HEK293 (cell line): ENCODE measurements around the gene LGALS3BP.

ENCODE experiments used
- CTCF ChIA-PET: fragments of 350-600 bp; formaldehyde crosslinking; extraction: SDS; loops from one replicate; lab custom pipeline; 2021; ENCODE audit warnings: antibody characterized with exemption; lab: Yijun Ruan, JAX
- POLR2A ChIA-PET: fragments of 300-600 bp; formaldehyde crosslinking; extraction: SDS; loops from one replicate; lab custom pipeline; 2020; ENCODE audit warnings: antibody characterized with exemption, inconsistent platforms; lab: Yijun Ruan, JAX
- H3K27ac ChIP-seq: fragments of 200-500 bp; sonication (Bioruptor generic); 2 replicates; pipeline ENCODE4 v1.5.1; 2014; ENCODE audit warnings: low read depth, low read length, control low read depth, inconsistent platforms; ENCODE audit errors: extremely low read depth
- H3K36me3 ChIP-seq, 2 experiments: fragments of 200-500 bp in 1 of 2; sonication (Bioruptor generic) in 1 of 2; 1 replicate in 1 of 2; 2 replicates in 1 of 2; pipeline ENCODE4 v1.5.1; 2014 to 2017; ENCODE audit warnings: inconsistent platforms in 2 of 2, low read length in 2 of 2; ENCODE audit not compliant: control insufficient read depth in 2 of 2, insufficient read depth in 1 of 2
- H3K4me1 ChIP-seq: fragments of 200-500 bp; sonication (Bioruptor generic); 2 replicates; pipeline ENCODE4 v1.5.1; 2014; ENCODE audit warnings: mild to moderate bottlenecking, low read length, inconsistent platforms; ENCODE audit not compliant: control insufficient read depth, insufficient read depth
- H3K4me3 ChIP-seq: 2 replicates; pipeline ENCODE4 v1.5.1; 2011; ENCODE audit warnings: low read depth, mild to moderate bottlenecking, control low read depth, low read length, moderate library complexity
- H3K9me3 ChIP-seq: fragments of 200-500 bp; sonication (Bioruptor generic); 2 replicates; pipeline ENCODE4 v1.5.1; 2014; ENCODE audit warnings: low read depth, low read length, inconsistent platforms; ENCODE audit not compliant: control insufficient read depth, insufficient read depth
- GLIS2 ChIP-seq: fragments of 450-650 bp; formaldehyde crosslinking; IDR thresholded peaks from 2 replicates; pipeline ENCODE4 v1.5.1; 2016; ENCODE audit warnings: missing biosample characterization, missing genetic modification characterization
- IKZF3 ChIP-seq: fragments of 450-650 bp; IDR thresholded peaks from 2 replicates; pipeline ENCODE4 v1.5.0; 2018; ENCODE audit warnings: missing biosample characterization, mild to moderate bottlenecking, missing genetic modification characterization, moderate library complexity
- KLF1 ChIP-seq: fragments of 450-650 bp; formaldehyde crosslinking; IDR thresholded peaks from 2 replicates; pipeline ENCODE4 v1.5.1; 2016; ENCODE audit warnings: missing biosample characterization, missing genetic modification characterization
- KLF8 ChIP-seq: fragments of 450-650 bp; formaldehyde crosslinking; IDR thresholded peaks from 2 replicates; pipeline ENCODE4 v1.5.1; 2016; ENCODE audit warnings: missing biosample characterization, missing genetic modification characterization
- MZF1 ChIP-seq: fragments of 450-650 bp; formaldehyde crosslinking; IDR thresholded peaks from 2 replicates; pipeline ENCODE4 v1.5.1; 2017; ENCODE audit warnings: missing biosample characterization, missing genetic modification characterization, borderline replicate concordance
- SCRT2 ChIP-seq: fragments of 450-650 bp; formaldehyde crosslinking; IDR thresholded peaks from 2 replicates; pipeline ENCODE4 v1.5.1; 2016; ENCODE audit warnings: missing biosample characterization, missing genetic modification characterization
- WT1 ChIP-seq: fragments of 450-650 bp; formaldehyde crosslinking; IDR thresholded peaks from 2 replicates; pipeline ENCODE4 v1.5.1; 2016; ENCODE audit warnings: missing biosample characterization, missing genetic modification characterization
- ZBTB48 ChIP-seq: fragments of 450-650 bp; formaldehyde crosslinking; IDR thresholded peaks from 2 replicates; pipeline ENCODE4 v1.5.1; 2016; ENCODE audit warnings: missing biosample characterization, missing genetic modification characterization
- ZEB2 ChIP-seq: fragments of 450-650 bp; formaldehyde crosslinking; IDR thresholded peaks from 2 replicates; pipeline ENCODE4 v1.5.1; 2016; ENCODE audit warnings: missing biosample characterization, missing genetic modification characterization
- ZFHX2 ChIP-seq: fragments of 450-650 bp; formaldehyde crosslinking; conservative IDR thresholded peaks from 2 replicates; pipeline ENCODE4 v1.5.1; 2016; ENCODE audit warnings: missing biosample characterization, missing genetic modification characterization
- ZNF239 ChIP-seq: fragments of 450-650 bp; formaldehyde crosslinking; IDR thresholded peaks from 2 replicates; pipeline ENCODE4 v1.5.1; 2016; ENCODE audit warnings: missing biosample characterization, missing genetic modification characterization
- ZNF24 ChIP-seq: fragments of 450-650 bp; formaldehyde crosslinking; IDR thresholded peaks from 2 replicates; pipeline ENCODE4 v1.5.1; 2016; ENCODE audit warnings: missing biosample characterization, missing genetic modification characterization
- ZNF302 ChIP-seq: fragments of 450-650 bp; formaldehyde crosslinking; IDR thresholded peaks from 2 replicates; pipeline ENCODE4 v1.5.1; 2016; ENCODE audit warnings: missing biosample characterization, missing genetic modification characterization, low read depth
- ZNF335 ChIP-seq: fragments of 450-650 bp; formaldehyde crosslinking; conservative IDR thresholded peaks from 2 replicates; pipeline ENCODE4 v1.5.1; 2016; ENCODE audit warnings: missing biosample characterization, missing genetic modification characterization
- ZNF391 ChIP-seq: fragments of 450-650 bp; formaldehyde crosslinking; IDR thresholded peaks from 2 replicates; pipeline ENCODE4 v1.5.1; 2016; ENCODE audit warnings: low read depth, missing biosample characterization, missing genetic modification characterization, borderline replicate concordance
- ZNF433 ChIP-seq: fragments of 450-650 bp; formaldehyde crosslinking; IDR thresholded peaks from 2 replicates; pipeline ENCODE4 v1.5.1; 2016; ENCODE audit warnings: missing biosample characterization, missing genetic modification characterization, low read depth
- ZNF48 ChIP-seq: fragments of 450-650 bp; formaldehyde crosslinking; IDR thresholded peaks from 2 replicates; pipeline ENCODE4 v1.5.1; 2016; ENCODE audit warnings: missing biosample characterization, missing genetic modification characterization
- ZNF600 ChIP-seq: fragments of 450-650 bp; formaldehyde crosslinking; IDR thresholded peaks from 2 replicates; pipeline ENCODE4 v1.5.1; 2016; ENCODE audit warnings: missing biosample characterization, missing genetic modification characterization
- ZNF629 ChIP-seq: fragments of 450-650 bp; formaldehyde crosslinking; IDR thresholded peaks from 2 replicates; pipeline ENCODE4 v1.5.1; 2017; ENCODE audit warnings: missing biosample characterization, missing genetic modification characterization
- TF ChIP-seq, protein P1 (sequence below): fragments of 450-650 bp; formaldehyde crosslinking; IDR thresholded peaks from 2 replicates; pipeline ENCODE4 v1.5.1; 2016; ENCODE audit warnings: missing biosample characterization, missing genetic modification characterization
- TF ChIP-seq, protein P2 (sequence below): fragments of 450-650 bp; formaldehyde crosslinking; IDR thresholded peaks from 2 replicates; pipeline ENCODE4 v1.5.1; 2016; ENCODE audit warnings: missing biosample characterization, missing genetic modification characterization
- TF ChIP-seq, protein P3 (sequence below): fragments of 450-650 bp; formaldehyde crosslinking; IDR thresholded peaks from 2 replicates; pipeline ENCODE4 v1.5.1; 2016; ENCODE audit warnings: missing biosample characterization, missing genetic modification characterization
- TF ChIP-seq, protein P4 (sequence below): fragments of 450-650 bp; formaldehyde crosslinking; IDR thresholded peaks from 2 replicates; pipeline ENCODE4 v1.5.1; 2016; ENCODE audit warnings: missing biosample characterization, missing genetic modification characterization
- TF ChIP-seq, protein P5 (sequence below): fragments of 450-650 bp; formaldehyde crosslinking; IDR thresholded peaks from 2 replicates; pipeline ENCODE4 v1.5.1; 2016; ENCODE audit warnings: missing biosample characterization, missing genetic modification characterization
- TF ChIP-seq, protein P6 (sequence below): fragments of 450-650 bp; formaldehyde crosslinking; IDR thresholded peaks from 2 replicates; pipeline ENCODE4; 2016; ENCODE audit warnings: missing biosample characterization, missing genetic modification characterization

Gene LGALS3BP

DNA sequence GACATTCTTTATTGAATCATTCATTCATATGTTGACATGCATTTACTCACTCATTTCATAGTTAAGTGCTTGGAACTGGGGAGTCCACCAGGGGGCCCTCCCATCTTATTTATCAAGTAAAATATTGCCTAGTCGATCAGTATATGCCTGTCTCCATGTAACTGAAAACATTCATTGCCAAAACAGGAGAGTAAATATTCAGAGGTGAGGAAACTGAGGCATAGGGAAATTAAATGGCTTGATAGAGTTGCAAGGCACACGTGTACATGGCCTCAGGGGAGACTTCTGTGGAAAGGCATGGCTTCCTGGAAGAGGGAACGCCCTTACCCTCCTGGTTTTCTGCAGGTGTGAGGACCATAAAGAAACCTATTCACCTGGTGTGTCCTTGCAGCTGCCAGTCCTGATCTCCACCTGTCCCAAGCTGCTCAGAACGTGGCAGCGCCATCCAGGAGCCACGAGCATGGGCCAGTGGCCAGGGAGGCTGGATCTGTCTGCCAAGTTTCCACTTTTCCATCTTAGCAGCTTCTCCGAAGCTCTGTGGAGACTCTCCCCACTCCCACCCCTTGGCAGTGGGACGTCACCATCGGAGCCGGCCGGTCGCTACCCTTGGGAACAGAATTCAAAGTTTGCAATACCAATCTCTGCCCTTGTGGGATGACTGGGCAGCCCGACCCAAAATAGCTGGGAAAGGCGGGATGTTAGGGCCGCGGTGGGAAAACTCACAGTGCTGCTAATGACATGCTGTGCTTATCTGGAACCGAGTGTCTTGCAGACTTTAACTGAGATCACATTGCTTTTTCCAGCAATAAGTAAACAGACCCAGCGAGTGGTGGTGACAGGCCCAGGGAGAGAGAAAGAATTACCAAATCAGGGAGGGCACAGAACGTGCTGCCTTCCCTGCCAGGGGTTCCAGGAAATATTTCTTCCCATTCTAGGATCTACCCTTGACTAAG, 40.2 kb upstream of the LGALS3BP start (continued):
- TF ChIP-seq ZNF391 (tag by site-specific recombination) (no peak), ZNF302 (tag by site-specific recombination) (no peak), ZNF629 (0 out of 2 replicates have a peak, but pooled peaks have one; percentile 32), KLF1 (tag by site-specific recombination) (peak; percentile 68), ZNF600 (peak; percentile 93), ZFHX2 (tag by site-specific recombination) (no peak), WT1 (tag by site-specific recombination) (peak; percentile 58), GLIS2 (tag by site-specific recombination) (no peak), ZNF433 (tag by site-specific recombination) (no peak), ZEB2 (tag by site-specific recombination) (peak; percentile 63), ZBTB48 (tag by site-specific recombination) (peak; percentile 78), ZNF24 (tag by site-specific recombination) (peak; percentile 90), IKZF3 (tag by site-specific recombination) (peak; percentile 76)
- TF ChIP-seq, protein P1, sequence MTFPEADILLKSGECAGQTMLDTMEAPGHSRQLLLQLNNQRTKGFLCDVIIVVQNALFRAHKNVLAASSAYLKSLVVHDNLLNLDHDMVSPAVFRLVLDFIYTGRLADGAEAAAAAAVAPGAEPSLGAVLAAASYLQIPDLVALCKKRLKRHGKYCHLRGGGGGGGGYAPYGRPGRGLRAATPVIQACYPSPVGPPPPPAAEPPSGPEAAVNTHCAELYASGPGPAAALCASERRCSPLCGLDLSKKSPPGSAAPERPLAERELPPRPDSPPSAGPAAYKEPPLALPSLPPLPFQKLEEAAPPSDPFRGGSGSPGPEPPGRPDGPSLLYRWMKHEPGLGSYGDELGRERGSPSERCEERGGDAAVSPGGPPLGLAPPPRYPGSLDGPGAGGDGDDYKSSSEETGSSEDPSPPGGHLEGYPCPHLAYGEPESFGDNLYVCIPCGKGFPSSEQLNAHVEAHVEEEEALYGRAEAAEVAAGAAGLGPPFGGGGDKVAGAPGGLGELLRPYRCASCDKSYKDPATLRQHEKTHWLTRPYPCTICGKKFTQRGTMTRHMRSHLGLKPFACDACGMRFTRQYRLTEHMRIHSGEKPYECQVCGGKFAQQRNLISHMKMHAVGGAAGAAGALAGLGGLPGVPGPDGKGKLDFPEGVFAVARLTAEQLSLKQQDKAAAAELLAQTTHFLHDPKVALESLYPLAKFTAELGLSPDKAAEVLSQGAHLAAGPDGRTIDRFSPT, result 0 out of 2 replicates have a peak, but pooled peaks have one; percentile 14
- TF ChIP-seq, protein P2, sequence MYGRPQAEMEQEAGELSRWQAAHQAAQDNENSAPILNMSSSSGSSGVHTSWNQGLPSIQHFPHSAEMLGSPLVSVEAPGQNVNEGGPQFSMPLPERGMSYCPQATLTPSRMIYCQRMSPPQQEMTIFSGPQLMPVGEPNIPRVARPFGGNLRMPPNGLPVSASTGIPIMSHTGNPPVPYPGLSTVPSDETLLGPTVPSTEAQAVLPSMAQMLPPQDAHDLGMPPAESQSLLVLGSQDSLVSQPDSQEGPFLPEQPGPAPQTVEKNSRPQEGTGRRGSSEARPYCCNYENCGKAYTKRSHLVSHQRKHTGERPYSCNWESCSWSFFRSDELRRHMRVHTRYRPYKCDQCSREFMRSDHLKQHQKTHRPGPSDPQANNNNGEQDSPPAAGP (tag by site-specific recombination), result peak; percentile 99
- TF ChIP-seq, protein P3, sequence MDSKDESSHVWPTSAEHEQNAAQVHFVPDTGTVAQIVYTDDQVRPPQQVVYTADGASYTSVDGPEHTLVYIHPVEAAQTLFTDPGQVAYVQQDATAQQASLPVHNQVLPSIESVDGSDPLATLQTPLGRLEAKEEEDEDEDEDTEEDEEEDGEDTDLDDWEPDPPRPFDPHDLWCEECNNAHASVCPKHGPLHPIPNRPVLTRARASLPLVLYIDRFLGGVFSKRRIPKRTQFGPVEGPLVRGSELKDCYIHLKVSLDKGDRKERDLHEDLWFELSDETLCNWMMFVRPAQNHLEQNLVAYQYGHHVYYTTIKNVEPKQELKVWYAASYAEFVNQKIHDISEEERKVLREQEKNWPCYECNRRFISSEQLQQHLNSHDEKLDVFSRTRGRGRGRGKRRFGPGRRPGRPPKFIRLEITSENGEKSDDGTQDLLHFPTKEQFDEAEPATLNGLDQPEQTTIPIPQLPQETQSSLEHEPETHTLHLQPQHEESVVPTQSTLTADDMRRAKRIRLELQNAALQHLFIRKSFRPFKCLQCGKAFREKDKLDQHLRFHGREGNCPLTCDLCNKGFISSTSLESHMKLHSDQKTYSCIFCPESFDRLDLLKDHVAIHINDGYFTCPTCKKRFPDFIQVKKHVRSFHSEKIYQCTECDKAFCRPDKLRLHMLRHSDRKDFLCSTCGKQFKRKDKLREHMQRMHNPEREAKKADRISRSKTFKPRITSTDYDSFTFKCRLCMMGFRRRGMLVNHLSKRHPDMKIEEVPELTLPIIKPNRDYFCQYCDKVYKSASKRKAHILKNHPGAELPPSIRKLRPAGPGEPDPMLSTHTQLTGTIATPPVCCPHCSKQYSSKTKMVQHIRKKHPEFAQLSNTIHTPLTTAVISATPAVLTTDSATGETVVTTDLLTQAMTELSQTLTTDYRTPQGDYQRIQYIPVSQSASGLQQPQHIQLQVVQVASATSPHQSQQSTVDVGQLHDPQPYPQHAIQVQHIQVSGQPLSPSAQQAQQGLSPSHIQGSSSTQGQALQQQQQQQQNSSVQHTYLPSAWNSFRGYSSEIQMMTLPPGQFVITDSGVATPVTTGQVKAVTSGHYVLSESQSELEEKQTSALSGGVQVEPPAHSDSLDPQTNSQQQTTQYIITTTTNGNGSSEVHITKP (tag by site-specific recombination), result peak; percentile 62; the same call in 1 of the 2 replicates
- TF ChIP-seq, protein P4, sequence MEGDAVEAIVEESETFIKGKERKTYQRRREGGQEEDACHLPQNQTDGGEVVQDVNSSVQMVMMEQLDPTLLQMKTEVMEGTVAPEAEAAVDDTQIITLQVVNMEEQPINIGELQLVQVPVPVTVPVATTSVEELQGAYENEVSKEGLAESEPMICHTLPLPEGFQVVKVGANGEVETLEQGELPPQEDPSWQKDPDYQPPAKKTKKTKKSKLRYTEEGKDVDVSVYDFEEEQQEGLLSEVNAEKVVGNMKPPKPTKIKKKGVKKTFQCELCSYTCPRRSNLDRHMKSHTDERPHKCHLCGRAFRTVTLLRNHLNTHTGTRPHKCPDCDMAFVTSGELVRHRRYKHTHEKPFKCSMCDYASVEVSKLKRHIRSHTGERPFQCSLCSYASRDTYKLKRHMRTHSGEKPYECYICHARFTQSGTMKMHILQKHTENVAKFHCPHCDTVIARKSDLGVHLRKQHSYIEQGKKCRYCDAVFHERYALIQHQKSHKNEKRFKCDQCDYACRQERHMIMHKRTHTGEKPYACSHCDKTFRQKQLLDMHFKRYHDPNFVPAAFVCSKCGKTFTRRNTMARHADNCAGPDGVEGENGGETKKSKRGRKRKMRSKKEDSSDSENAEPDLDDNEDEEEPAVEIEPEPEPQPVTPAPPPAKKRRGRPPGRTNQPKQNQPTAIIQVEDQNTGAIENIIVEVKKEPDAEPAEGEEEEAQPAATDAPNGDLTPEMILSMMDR (tag by site-specific recombination), result no peak

DNA sequence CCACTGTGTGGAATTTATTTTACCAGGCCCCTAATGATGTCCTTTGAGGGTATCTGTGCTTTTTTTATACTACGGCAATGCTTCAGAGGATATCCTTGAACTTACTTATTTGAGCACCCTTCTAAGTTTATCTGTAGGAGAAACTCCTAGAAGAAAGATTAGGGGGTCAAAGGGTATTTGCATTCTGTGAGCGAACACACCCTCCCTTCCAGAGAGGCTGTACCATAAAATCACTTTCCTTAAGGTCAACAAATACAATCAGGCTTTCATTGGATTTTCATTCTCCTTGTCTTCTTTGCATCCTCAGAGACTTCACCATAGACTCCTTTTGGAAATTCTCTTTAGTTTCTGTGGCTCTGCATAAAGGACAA, 39.5 kb upstream of the LGALS3BP start:
- ChIA-PET POLR2A (no interaction called here), CTCF (interaction anchor here (0.6 to 11.1 kb wide), 15 partner anchors 8 to 459 kb away, joined by 3 to 122 read pairs (median 3); no protein-coding TSS in a partner anchor)
- no peaks in the 10 kb centered on the region for H3K9me3 ChIP-seq
- H3K27ac ChIP-seq, result no peak overlapping the region
- no peaks in the 10 kb centered on the region for H3K36me3 ChIP-seq
- no peak overlapping the region for H3K4me3 ChIP-seq
- H3K4me1 ChIP-seq, result peaks cover 18% of the 10 kb centered on the region
- TF ChIP-seq ZNF48 (no peak), KLF8 (tag by site-specific recombination) (no peak), MZF1 (tag by site-specific recombination) (no peak), ZNF335 (no peak), ZNF239 (tag by site-specific recombination) (no peak), ZNF391 (tag by site-specific recombination) (no peak), SCRT2 (no peak)
- TF ChIP-seq, protein P5, sequence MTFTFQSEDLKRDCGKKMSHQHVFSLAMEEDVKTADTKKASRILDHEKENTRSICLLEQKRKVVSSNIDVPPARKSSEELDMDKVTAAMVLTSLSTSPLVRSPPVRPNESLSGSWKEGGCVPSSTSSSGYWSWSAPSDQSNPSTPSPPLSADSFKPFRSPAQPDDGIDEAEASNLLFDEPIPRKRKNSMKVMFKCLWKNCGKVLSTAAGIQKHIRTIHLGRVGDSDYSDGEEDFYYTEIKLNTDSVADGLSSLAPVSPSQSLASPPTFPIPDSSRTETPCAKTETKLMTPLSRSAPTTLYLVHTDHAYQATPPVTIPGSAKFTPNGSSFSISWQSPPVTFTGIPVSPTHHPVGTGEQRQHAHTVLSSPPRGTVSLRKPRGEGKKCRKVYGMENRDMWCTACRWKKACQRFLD (tag by site-specific recombination), result no peak
- TF ChIP-seq, protein P6, sequence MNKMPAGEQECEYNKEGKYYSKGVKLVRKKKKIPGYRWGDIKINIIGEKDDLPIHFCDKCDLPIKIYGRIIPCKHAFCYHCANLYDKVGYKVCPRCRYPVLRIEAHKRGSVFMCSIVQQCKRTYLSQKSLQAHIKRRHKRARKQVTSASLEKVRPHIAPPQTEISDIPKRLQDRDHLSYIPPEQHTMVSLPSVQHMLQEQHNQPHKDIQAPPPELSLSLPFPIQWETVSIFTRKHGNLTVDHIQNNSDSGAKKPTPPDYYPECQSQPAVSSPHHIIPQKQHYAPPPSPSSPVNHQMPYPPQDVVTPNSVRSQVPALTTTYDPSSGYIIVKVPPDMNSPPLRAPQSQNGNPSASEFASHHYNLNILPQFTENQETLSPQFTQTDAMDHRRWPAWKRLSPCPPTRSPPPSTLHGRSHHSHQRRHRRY, result no peak
